BE2C (cell line): ENCODE results near the gene SMIM20.

Experiments used
- DNase-seq: peaks from one replicate; pipeline ENCODE4 v3.0.0-alpha.2; 2020
- H3K27me3 ChIP-seq: fragments of 250-450 bp; sonication (Bioruptor Pico); 2 replicates; pipeline ENCODE4 v1.5.1; 2020; ENCODE audit warnings: mild to moderate bottlenecking
- H3K36me3 ChIP-seq: fragments of 250-450 bp; sonication (Bioruptor Pico); 2 replicates; pipeline ENCODE4 v1.5.1; 2020; ENCODE audit warnings: mild to moderate bottlenecking
- H3K4me1 ChIP-seq: fragments of 250-450 bp; sonication (Bioruptor Pico); 2 replicates; pipeline ENCODE4 v1.5.1; 2020
- H3K4me3 ChIP-seq: 2 replicates; pipeline ENCODE4 v1.5.1; 2011; ENCODE audit warnings: low read depth, low read length
- H3K9me3 ChIP-seq: fragments of 250-450 bp; sonication (Bioruptor Pico); 2 replicates; pipeline ENCODE4 v1.5.1; 2020
- TF ChIP-seq, protein P1 (sequence below): IDR thresholded peaks from 2 replicates; pipeline ENCODE4 v1.5.1; 2012; ENCODE audit warnings: mild to moderate bottlenecking, low read depth, low read length

The SMIM20 gene

DNA sequence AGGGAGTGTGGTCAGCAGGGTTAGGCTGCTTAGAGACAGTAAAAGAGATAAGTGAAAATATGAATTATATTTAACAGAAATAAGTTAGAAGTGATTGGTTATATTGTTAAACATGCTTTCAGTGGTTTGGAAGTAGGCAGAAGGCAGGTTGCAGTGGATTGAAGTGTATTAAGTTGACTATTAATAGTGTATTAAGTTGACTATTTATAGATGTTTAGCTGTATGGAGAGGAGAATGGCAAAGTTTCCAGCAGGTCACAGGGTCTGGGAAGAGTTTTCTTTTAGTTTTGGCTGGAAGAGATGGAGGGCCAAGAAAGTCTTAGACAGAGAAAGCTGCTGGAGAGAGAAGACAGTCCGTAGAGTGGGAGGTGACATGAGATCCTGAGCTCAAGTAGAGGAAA is 7.9 kb downstream of the SMIM20 start:
- H3K4me1 ChIP-seq = no peaks in the 10 kb centered on the region
- no peaks in the 10 kb centered on the region for H3K27me3 ChIP-seq
- H3K9me3 ChIP-seq = no peaks in the 10 kb centered on the region
- no peak overlapping the region for H3K4me3 ChIP-seq
- no peak for DNase-seq
- TF ChIP-seq, protein P1, sequence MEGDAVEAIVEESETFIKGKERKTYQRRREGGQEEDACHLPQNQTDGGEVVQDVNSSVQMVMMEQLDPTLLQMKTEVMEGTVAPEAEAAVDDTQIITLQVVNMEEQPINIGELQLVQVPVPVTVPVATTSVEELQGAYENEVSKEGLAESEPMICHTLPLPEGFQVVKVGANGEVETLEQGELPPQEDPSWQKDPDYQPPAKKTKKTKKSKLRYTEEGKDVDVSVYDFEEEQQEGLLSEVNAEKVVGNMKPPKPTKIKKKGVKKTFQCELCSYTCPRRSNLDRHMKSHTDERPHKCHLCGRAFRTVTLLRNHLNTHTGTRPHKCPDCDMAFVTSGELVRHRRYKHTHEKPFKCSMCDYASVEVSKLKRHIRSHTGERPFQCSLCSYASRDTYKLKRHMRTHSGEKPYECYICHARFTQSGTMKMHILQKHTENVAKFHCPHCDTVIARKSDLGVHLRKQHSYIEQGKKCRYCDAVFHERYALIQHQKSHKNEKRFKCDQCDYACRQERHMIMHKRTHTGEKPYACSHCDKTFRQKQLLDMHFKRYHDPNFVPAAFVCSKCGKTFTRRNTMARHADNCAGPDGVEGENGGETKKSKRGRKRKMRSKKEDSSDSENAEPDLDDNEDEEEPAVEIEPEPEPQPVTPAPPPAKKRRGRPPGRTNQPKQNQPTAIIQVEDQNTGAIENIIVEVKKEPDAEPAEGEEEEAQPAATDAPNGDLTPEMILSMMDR = no peak
- H3K36me3 ChIP-seq = peaks cover 5% of the 10 kb centered on the region; the same call in 1 of the 2 replicates

DNA sequence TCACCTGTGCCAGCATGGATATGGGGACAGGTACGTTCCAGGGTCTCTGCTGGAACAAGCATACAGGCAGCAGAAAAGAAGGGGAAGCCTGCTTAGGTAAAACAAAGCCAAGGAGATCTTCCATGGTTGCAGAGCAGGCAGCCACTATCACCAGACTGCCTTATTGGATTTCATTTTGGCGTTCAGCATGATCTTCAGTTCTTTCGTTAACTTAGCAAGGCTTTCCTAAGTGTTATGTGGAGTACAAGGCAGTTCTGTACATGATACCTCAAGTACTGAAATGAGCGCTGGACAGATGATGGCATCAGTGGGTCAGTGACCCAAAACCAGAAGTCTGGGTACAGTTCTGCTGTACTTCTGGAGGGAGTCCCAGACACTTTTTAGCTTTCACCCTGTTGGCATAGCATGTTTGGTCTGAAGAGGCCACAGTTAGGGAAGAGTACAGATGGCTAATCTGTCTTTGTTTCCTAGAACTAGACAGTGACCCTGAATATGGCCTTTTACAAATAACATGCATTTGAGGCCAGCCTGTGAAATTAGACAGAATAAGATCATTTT is 8.9 kb downstream of the SMIM20 start:
- TF ChIP-seq, protein P1 = no peak
- no peaks in the 10 kb centered on the region for H3K9me3 ChIP-seq

DNA sequence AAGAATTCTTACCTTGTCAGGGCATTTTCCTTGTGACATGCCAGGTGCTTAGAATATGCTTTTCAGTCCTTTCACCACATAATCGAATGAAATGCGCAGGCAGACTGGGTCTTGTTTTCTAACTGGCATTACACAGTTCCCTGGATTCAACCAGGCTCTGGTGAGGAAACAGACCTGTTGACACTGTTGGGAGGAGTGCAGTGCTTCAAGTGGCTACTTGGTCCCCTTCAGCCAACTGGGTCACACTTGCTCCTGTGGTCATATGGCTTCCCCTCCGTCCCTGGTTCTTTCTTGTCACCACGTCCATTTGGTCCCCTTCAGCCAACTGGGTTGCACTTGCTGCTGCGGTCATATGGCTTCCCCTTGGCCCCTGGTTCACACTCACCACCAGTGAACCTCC is 9.7 kb downstream of the SMIM20 start:
- Histone ChIP-seq H3K27me3 (no peaks in the 10 kb centered on the region), H3K36me3 (peaks cover 5% of the 10 kb centered on the region; the same call in 1 of the 2 replicates), H3K9me3 (no peaks in the 10 kb centered on the region), H3K4me1 (no peaks in the 10 kb centered on the region), H3K4me3 (no peak overlapping the region)
- TF ChIP-seq, protein P1 = no peak
- DNase-seq = no peak

More for the DNA sequence above, 8.9 kb downstream of the SMIM20 start:
- peaks cover 5% of the 10 kb centered on the region; the same call in 1 of the 2 replicates for H3K36me3 ChIP-seq
- no peak for DNase-seq
- H3K4me3 ChIP-seq = no peak overlapping the region
- no peaks in the 10 kb centered on the region for H3K4me1 ChIP-seq
- H3K27me3 ChIP-seq = no peaks in the 10 kb centered on the region

DNA sequence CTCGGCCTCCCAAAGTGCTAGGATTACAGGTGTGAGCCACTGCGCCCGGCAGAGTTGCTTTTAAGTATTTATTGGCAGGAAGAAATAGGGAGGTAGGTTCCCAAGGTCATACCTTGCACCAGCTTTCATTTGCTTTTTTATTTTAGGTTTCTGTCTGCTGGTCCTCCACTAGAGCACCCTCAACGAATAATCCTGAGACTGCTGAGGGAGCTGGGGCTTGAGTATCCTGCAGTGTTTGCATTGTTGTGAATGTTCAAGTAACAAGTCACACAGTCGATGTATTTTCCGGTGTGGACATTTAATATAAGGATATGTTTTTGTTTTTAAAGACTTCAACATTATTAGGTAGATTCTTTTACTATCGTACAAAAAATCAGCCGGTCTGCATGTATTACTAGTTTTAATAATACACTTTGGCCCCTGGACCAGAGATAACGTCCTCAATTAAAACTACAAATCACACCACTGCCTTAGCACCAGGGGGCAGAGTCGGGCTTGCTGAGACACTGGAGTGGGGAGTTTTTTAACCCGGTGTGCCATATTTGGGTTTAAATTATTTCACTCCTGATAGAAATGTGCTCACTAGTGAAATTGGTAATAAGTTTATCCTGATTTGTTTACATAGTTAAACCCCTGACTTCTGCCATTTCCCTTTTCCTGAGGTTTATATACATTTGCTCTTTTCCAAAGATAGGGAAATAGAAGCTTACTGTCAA is 11.6 kb downstream of the SMIM20 start:
- Histone ChIP-seq H3K4me3 (no peak overlapping the region), H3K36me3 (peaks cover 3% of the 10 kb centered on the region; the same call in 1 of the 2 replicates), H3K27me3 (no peaks in the 10 kb centered on the region), H3K4me1 (no peaks in the 10 kb centered on the region), H3K9me3 (no peaks in the 10 kb centered on the region)
- DNase-seq = peak; percentile 54
- TF ChIP-seq, protein P1 = peak; percentile 70

DNA sequence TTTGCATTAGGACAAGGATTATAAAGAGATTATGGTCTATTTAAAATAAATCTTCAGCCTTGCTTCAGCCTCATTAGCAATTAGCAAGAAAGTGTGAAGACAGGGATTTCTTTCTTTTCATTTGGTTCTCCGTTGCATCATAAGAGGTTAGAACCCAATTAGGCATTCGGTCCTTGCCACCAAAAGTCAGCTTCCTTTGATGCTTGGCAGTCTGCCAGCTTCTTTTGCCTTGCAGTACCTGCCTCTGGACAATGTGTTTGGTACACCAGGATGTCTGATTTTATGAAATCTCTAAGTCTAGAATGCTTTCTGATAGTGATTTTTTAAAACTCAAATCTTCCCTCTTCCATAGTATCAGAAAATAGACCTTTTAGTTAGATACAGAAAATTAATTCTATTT is 12.4 kb downstream of the SMIM20 start:
- Histone ChIP-seq H3K36me3 (no peaks in the 10 kb centered on the region), H3K27me3 (no peaks in the 10 kb centered on the region), H3K4me1 (no peaks in the 10 kb centered on the region), H3K4me3 (no peak overlapping the region), H3K9me3 (no peaks in the 10 kb centered on the region)
- TF ChIP-seq, protein P1 = no peak
- peak; percentile 34 for DNase-seq

DNA sequence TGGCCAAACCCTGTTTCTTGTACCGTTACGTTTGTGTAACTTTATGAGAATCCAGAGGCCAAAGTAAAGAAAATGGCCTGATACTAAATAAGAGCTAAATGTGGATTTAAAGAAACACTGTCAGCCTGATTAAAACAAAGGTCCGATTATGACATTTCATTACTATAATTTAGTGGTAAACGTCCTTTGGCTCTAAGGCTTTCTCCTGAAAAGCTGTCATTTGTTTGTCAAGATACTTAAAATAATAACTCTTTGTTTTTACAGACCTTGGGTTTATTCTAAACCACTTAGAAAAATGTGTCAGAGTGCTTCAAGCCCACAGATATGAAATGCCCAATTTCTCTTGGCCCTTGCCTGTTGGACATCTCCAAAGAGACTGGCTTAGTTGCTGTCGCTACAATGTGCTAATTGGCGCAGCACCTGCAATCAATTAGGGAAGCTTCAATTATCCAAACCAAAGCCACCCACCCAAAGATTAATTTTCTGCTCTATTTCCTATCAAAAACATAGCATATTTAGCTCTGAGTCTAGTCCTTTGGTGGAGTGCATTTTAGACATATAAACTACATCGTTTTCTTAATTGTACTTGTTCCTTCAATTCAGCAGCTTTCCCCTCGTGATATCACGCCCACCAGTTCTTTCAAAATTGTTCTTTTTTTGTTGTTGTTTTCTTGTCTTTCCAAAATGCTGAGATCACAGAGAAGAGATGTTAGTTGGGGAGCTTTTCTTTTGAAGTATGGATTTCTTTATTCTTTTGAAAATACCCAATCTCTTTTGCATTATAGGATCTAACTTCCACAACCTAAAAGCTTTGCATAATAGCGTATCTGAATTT is 13.6 kb downstream of the SMIM20 start:
- no peak for DNase-seq
- Histone ChIP-seq H3K4me1 (no peaks in the 10 kb centered on the region), H3K27me3 (no peaks in the 10 kb centered on the region), H3K9me3 (no peaks in the 10 kb centered on the region), H3K36me3 (no peaks in the 10 kb centered on the region), H3K4me3 (no peak overlapping the region)
- TF ChIP-seq, protein P1 = no peak
